ENCODE data around the gene CACYBP.
A peak's percentile ranks its signal among the peaks of the same experiment; 100 is the strongest.

CACYBP gene

DNA sequence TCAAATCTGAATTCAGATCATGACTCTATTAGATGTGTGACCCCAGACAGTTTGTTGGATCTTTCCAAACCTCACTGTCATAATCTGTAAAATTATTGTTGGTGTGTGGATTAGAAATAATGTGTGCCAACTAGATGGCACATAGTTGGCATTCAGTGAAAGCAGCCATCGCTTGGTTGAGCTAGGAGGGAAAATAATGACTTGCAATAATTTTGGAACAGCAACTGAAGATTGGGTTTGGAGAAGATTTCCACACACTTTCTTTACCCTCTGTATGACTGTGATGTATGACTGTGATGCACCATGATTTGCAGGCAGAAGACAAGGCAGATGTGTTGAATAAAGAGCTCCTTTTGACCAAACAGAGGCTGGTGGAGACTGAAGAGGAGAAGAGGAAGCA is 24.0 kb upstream of the CACYBP start:
- no peak for DNase-seq

GRCh38 chr1:174976436-174977108 is 23.2 kb upstream of the CACYBP start:
- DNase-seq = no peak

DNA sequence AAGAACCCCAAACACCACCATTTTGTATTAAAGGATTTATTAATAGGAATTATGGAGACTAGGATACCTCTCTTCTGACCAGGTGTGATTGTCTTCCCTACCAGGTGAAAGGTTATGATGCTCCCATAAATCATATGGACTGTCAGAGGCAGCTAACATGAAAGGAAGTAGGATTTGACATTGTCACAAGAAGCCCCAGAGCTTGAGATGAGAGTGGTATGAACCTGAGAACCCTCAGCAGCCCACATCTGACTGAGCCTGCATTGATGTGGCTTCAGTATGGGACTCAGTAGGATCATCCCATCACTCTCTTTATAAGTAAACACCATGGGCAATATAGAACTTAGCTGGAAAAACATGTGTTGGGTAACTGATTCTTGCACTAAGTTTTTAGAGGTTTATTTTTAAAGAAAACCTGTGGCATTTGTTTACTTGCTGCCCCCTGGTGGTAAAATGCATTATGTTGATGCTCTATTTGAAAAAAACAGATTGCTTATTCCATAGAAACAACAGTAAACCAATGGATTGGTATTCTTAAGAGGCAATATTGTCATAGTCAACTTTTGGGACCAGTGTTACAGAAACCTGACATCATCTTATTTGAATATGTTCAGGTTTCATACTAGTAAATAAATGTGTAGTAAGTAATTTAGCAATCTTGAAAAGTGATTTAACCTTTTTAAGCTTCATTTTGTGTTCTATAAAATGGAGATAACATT is 16.6 kb upstream of the CACYBP start:
- no peak for DNase-seq

GRCh38 chr1:174984952-174985351 is 14.8 kb upstream of the CACYBP start:
- no peak for DNase-seq

GRCh38 chr1:174988539-174988938 is 11.2 kb upstream of the CACYBP start:
- no peak for DNase-seq

DNA sequence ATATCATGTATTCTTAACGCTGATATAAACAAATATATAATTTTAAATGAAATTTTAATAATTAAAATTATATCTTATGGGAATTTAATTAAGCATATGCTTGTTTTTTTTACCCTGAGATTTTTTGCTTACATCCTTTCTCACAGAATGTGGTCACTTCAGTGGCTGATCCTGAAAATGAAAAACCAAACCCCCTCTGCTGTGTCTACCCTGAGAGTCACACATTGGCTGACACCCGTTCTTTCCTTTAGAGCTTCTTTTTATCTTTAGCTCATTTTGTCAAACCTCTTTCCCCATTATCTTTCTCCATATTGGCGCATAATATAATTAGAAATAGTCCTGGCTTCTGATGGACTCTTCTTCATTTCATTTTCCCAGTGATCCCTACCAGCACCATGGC is 10.8 kb upstream of the CACYBP start:
- no peak for DNase-seq

DNA sequence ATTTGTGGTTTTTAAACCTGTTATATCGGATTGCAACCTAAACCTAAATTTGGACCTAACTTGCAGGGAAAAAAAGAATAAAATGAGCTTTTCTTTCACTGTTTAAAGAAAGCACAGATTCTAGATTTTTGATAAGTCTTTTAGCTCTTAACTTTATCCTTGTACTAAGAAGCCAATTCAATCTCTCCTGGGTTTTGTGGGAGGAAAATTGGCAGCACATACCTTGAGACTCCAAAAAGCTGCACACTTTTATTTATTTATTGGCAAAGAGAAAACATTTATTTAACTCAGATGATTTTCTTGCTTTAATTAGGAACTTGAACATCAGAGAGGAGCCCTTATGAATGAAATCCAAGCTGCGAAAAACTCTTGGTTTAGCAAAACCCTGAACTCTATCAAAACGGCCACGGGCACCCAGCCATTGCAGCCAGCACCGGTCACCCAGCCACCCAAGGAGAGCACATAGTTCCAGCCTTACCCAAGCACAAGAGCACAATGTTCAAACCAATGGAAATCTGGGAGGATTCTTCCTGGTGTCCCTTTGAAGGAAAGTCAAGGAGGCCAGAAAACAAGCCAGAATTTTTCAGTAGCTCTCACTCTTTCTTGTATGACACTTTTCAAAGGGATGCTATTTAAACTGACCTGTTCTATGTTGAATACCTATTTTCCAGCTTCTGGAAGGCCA is 10.1 kb upstream of the CACYBP start:
- no peak for DNase-seq

DNA sequence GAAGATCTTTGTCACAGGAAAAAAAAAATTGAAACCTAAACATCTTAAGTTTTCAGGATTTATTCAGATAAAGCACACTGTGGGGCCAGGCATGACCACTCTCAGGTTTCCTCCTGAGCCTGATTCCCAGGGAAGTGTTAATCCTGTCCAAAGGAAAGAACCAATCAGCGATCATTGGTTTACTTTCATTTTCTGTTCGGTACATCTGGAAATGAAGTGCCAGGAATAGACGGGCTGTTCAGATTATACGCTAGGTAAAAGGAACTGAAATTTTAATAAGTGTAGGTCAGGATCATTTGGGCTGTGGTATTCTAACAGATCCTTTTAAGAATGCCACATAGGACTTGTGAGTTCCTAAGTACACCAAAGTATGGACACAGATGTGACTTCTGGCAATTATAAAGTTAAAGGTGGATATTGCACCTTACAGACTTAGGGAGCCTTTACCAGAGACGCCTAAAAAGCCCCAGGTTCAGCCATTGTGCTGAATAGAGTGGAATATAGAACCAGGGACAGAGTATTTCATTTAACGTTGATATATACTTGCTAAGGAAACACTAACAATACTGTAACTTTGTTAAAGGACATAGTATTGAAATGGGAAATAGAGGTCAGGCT is 9.3 kb upstream of the CACYBP start:
- peak; percentile 17 for DNase-seq

GRCh38 chr1:174991473-174991872 is 8.3 kb upstream of the CACYBP start:
- no peak for DNase-seq

DNA sequence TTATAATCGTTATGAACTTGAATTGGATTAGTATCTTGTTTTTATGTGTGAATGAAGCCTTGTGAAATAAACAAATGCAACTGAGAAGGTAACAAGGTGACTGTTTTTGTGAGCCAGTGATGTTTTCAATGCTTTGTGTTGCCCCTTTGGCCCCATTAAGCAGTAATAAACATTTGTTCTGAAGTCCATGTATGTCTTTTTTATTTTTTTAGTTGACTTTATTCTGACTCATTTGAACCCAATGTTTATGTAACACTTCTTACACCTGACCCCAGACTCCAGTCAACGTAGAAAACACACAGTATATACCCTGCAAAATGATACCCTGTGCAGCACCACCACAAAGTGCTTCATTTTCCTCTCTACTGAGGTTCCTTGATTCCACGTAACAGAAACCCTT is 4.6 kb upstream of the CACYBP start:
- DNase-seq = no peak

- no peak for DNase-seq
Observed at GRCh38 chr1:174995916-174996315, 3.8 kb upstream of the CACYBP start.

DNA sequence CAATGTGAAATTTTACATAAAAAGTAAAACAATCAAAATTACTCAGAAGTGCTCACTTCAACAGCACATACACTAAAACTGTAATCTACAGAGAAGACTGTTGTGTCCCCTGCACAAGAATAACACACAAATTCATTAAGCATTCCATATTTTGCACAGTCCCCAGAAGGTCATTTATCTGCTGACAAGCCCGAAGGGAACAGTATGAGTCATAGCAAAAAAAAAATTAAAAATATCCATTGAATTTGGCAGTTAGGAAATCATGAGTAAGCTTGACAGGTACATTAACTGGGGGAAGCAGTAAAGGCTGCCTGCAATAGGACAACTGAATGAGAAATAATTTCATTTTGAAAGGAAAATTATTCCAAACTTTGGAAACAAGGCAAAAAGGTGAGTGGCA is 3.3 kb upstream of the CACYBP start:
- DNase-seq = no peak

- DNase-seq = no peak
Observed at GRCh38 chr1:174997041-174997440, 2.7 kb upstream of the CACYBP start.

DNA sequence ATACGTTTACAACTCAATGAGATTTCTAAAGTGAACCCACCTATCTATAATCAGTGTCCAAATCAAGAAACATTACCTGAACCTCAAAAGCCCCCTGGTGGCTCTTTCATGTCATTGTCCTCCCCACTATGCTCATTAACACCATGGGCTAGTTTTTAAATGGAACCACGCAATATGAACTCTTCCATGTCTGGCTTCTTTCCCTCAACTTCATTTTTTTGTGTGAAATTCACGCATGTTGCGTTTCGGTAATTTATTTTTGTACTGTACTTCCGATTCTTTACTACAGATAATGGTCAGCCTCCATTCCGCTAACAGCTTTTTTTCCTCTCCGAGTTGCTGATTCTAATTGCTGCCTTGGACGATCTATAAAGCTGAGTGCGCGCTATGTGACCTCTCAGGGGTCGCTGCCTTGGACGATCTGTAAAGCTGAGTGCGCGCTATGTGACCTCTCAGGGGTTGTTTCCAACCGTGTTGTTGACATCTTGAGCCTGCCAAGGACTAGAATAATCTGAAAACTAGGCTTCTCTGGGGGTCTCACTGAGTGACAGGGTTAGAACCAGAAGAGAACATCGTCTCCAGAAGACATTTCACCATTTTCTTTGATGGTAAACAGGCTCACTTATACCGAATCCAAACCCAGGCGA is 1.1 kb upstream of the CACYBP start:
- DNase-seq = peak; percentile 38

GRCh38 chr1:174999216-174999935 is 371 bp upstream of the CACYBP start:
- DNase-seq = peak; percentile 98

DNA sequence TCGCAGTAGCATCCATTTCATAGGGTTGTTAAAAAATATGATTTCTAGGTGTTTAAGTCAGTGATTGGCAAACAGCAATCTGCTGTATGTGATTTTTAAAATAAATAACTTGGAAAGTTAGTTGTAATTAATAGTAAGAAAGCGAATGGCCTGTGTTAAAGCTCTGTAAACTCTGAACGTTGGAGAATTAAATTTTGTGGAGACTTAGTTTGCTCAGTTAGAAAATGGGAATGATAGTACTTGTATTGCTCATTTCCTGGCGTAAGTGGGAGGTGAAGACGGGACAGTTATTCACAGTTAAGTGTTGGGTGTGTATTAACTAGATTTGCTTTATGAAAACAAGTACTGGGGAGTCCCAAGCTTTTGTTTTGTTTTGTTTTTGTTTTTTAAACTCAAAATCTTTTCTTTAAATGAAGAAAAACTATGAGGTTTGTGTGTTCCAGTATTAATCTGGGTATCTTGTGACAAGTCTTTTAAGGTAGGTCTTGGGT is 995 bp downstream of the CACYBP start:
- no peak for DNase-seq

DNA sequence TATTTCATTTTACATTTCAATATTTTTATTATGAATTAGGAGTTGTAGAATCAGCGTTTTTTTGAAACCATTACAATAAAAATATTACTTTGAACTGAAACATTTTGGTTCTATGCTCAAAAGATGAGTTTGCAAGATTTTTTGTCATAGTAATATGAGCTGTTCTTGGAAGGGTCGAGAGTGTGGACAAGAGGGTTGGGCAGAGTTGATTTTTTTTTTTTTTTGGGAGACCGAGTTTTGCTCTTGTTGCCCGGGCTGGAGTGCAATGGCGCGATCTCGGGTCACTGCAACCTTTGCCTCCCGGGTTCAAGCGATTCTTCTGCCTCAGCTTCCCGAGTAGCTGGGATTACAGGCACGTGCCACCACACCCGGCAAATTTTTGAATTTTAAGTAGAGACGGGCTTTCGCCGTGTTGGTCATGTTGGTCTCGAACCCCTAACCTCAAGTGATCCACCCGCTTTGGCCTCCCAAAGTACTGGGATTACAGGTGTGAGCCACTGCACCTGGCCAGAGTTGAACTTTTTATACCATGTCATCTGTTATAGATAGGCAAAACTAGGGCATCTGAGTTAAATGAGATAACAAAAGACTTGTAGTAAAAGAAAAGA is 3.3 kb downstream of the CACYBP start:
- no peak for DNase-seq

DNA sequence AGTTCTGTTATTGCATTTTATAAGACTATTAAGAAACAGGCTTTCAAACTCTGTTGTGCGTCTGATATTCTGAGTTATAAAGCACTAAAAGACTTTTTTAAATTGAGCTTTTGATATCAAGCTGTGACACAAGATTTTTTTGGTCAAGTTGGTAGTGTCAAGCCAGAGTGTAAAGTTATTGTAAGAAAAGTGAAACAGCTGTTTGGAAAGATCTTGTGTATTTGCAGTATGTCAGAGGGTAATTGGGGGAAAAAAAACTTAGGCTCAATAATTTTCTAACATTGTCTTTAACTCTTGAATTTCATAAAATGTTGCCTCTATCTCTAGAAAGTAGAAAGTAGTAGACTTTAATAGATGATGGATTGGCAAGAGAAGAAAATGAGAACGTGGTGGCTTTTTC is 3.8 kb downstream of the CACYBP start:
- no peak for DNase-seq

GRCh38 chr1:175005085-175005783 is 5.5 kb downstream of the CACYBP start:
- no peak for DNase-seq

DNA sequence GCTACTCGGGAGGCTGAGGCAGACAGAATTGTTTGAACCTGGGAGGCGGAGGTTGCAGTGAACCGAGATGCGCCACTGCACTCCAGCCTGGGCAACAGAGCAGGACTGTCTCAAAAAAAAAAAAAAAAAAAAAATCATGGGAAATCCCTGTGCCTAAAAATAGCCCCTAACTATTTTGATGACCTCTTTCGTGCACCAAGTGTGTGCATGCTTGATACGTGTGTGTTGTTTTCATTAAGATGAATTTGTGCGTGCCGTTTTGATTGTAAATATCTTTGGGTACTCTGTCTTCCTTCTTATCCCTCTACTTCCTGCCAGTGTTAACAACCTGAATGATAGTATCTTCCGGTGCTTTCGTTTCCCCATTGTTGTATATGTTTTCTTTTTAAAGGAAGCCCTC is 9.8 kb downstream of the CACYBP start:
- DNase-seq = no peak

GRCh38 chr1:175013445-175013844 is 13.7 kb downstream of the CACYBP start:
- no peak for DNase-seq
